H1 (cell line): ENCODE results near the gene LAPTM4A. TPM values are rescaled to one million over a fixed set of nuclear protein-coding genes. Genes with fewer than 3 reads are reported as not detected.
A peak's percentile ranks its signal among the peaks of the same experiment; 100 is the strongest.
"Not testable (repeated sequence)": the region's sequence is repeated elsewhere in the genome, so short reads cannot be mapped to it uniquely, and the experiment has no call there.

Experiments used
- CTCF ChIA-PET: fragments of 300-600 bp; sonication (Branson Sonifier 250); formaldehyde crosslinking; loops from one replicate; lab custom pipeline; 2021; ENCODE audit not compliant: partially characterized antibody; lab: Charles Lee
- POLR2A ChIA-PET: fragments of 300-600 bp; sonication (Branson Sonifier 250); formaldehyde crosslinking; loops from one replicate; lab custom pipeline; 2021; ENCODE audit warnings: inconsistent platforms; ENCODE audit not compliant: partially characterized antibody; lab: Charles Lee
- DNase-seq, 2 experiments: peaks; one replicate each; pipeline versions ENCODE4 v3.0.0 to v3.0.0-alpha.2; 2010 to 2022; ENCODE audit warnings: low spot score in 2 of 2, low read depth in 1 of 2, mixed read lengths in 1 of 2
- FAIRE-seq: peaks from 2 replicates; lab custom pipeline; 2011; peaks lifted over from hg19 to GRCh38; lab: Jason Lieb, UNC
- H2AFZ ChIP-seq: 2 replicates; pipeline ENCODE4 v1.8.1; 2012; ENCODE audit warnings: low read length, inconsistent platforms
- H2AK5ac ChIP-seq: 2 replicates; pipeline ENCODE4 v1.6.1; 2013; ENCODE audit warnings: low read depth, low read length
- H2BK120ac ChIP-seq: replicated peaks from 2 replicates; pipeline ENCODE3; 2013; ENCODE audit warnings: low read depth, low read length, inconsistent platforms
- H2BK12ac ChIP-seq: 2 replicates; pipeline ENCODE4 v1.6.1; 2013; ENCODE audit warnings: low read depth, low read length
- H2BK15ac ChIP-seq: 2 replicates; pipeline ENCODE4 v1.6.1; 2013; ENCODE audit warnings: low read length
- H2BK20ac ChIP-seq: 2 replicates; pipeline ENCODE4 v1.6.1; 2013; ENCODE audit warnings: low read length
- H2BK5ac ChIP-seq: 2 replicates; pipeline ENCODE4 v1.6.1; 2013; ENCODE audit warnings: low read depth, low read length
- H3K14ac ChIP-seq: 2 replicates; pipeline ENCODE4 v1.6.1; 2013; ENCODE audit warnings: inconsistent platforms; ENCODE audit not compliant: insufficient read length
- H3K18ac ChIP-seq: 2 replicates; pipeline ENCODE4 v1.6.1; 2013; ENCODE audit warnings: low read length; ENCODE audit errors: extremely low read depth
- H3K23ac ChIP-seq: 2 replicates; pipeline ENCODE4 v1.6.1; 2013; ENCODE audit warnings: inconsistent platforms; ENCODE audit not compliant: insufficient read length
- H3K23me2 ChIP-seq: 2 replicates; pipeline ENCODE4 v1.6.1; 2013; ENCODE audit warnings: low read depth, low read length
- H3K27ac ChIP-seq: 2 replicates; pipeline ENCODE4 v1.6.1; 2011; ENCODE audit warnings: low read depth, low read length, inconsistent platforms
- H3K27me3 ChIP-seq, 4 experiments: replicated peaks in 1 of 4; 1 replicate in 1 of 4; 2 replicates in 3 of 4; pipeline versions ENCODE4 v1.6.1 to v1.8.1; 2011 to 2013; ENCODE audit warnings: low read length in 3 of 4, mild to moderate bottlenecking in 3 of 4, inconsistent platforms in 2 of 4, mixed read lengths in 2 of 4, moderate library complexity in 1 of 4; ENCODE audit not compliant: control insufficient read depth in 3 of 4, insufficient read depth in 3 of 4; ENCODE audit errors: extremely low read depth in 1 of 4
- H3K36me3 ChIP-seq, 4 experiments: 2 replicates each; pipeline versions ENCODE4 v1.6.1 to v1.8.1; 2011 to 2013; ENCODE audit warnings: mild to moderate bottlenecking in 4 of 4, low read length in 3 of 4, moderate library complexity in 2 of 4, control low read depth in 1 of 4, inconsistent platforms in 1 of 4; ENCODE audit not compliant: insufficient read depth in 4 of 4, control insufficient read depth in 2 of 4
- H3K4ac ChIP-seq: replicated peaks from 2 replicates; pipeline ENCODE3; 2013; ENCODE audit warnings: low read length, low read depth, mixed read lengths, inconsistent platforms; ENCODE audit not compliant: insufficient read length
- H3K4me1 ChIP-seq, 4 experiments: replicated peaks in 1 of 4; 1 replicate in 1 of 4; 2 replicates in 3 of 4; pipeline versions ENCODE4 v1.6.1 to v1.8.1; 2011 to 2013; ENCODE audit warnings: low read length in 3 of 4, inconsistent platforms in 2 of 4, mixed read lengths in 1 of 4; ENCODE audit not compliant: insufficient read depth in 4 of 4, control insufficient read depth in 3 of 4
- H3K4me2 ChIP-seq, 2 experiments: 2 replicates each; pipeline versions ENCODE4 v1.6.1 to v1.8.1; 2011 to 2013; ENCODE audit warnings: low read depth in 2 of 2, low read length in 2 of 2, control low read depth in 1 of 2, inconsistent platforms in 1 of 2, mild to moderate bottlenecking in 1 of 2; ENCODE audit not compliant: insufficient read depth in 1 of 2
- H3K4me3 ChIP-seq, 4 experiments: fragments of 200-600, 300-600 bp in 1 of 4; sonication (generic), shearing (Covaris generic), sonication (Bioruptor Twin) in 1 of 4; 2 replicates each; pipeline versions ENCODE4 v1.5.1 to v1.8.1; 2011 to 2016; ENCODE audit warnings: low read length in 4 of 4, low read depth in 3 of 4, control low read depth in 2 of 4, inconsistent platforms in 2 of 4, mild to moderate bottlenecking in 2 of 4, mixed read lengths in 1 of 4, moderate library complexity in 1 of 4; ENCODE audit not compliant: insufficient read depth in 2 of 4; ENCODE audit errors: extremely low read depth in 1 of 4
- H3K56ac ChIP-seq: replicated peaks from 2 replicates; pipeline ENCODE3; 2013; ENCODE audit warnings: low read depth, mild to moderate bottlenecking, mixed read lengths, low read length, inconsistent platforms; ENCODE audit not compliant: insufficient read length
- H3K79me1 ChIP-seq: 2 replicates; pipeline ENCODE4 v1.6.1; 2013; ENCODE audit warnings: low read depth, low read length, control low read depth
- H3K79me2 ChIP-seq, 2 experiments: 2 replicates each; pipeline versions ENCODE4 v1.6.1 to v1.8.1; 2012 to 2013; ENCODE audit warnings: low read length in 2 of 2, mild to moderate bottlenecking in 2 of 2, inconsistent platforms in 1 of 2; ENCODE audit not compliant: insufficient read depth in 2 of 2, control insufficient read depth in 1 of 2
- H3K9ac ChIP-seq, 4 experiments: replicated peaks in 1 of 4; 1 replicate in 1 of 4; 2 replicates in 3 of 4; pipeline versions ENCODE4 v1.6.1 to v1.8.1; 2011 to 2013; ENCODE audit warnings: low read depth in 3 of 4, low read length in 3 of 4, control low read depth in 2 of 4, mild to moderate bottlenecking in 2 of 4, moderate library complexity in 2 of 4, inconsistent platforms in 1 of 4; ENCODE audit errors: extremely low read depth in 1 of 4
- H3K9me3 ChIP-seq, 2 experiments: 2 replicates each; pipeline versions ENCODE4 v1.6.1 to v1.8.1; 2012 to 2013; ENCODE audit warnings: mild to moderate bottlenecking in 2 of 2, moderate library complexity in 2 of 2, control low read depth in 1 of 2, inconsistent platforms in 1 of 2, low read depth in 1 of 2, low read length in 1 of 2, mixed read lengths in 1 of 2; ENCODE audit not compliant: insufficient read depth in 2 of 2
- H4K20me1 ChIP-seq, 2 experiments: replicated peaks in 1 of 2; 2 replicates each; pipeline versions ENCODE3 to v1.8.1; 2011 to 2013; ENCODE audit warnings: inconsistent platforms in 2 of 2, low read length in 2 of 2, mild to moderate bottlenecking in 1 of 2; ENCODE audit not compliant: insufficient read depth in 2 of 2, control insufficient read depth in 1 of 2
- H4K5ac ChIP-seq: 2 replicates; pipeline ENCODE4 v1.6.1; 2013; ENCODE audit warnings: low read length, low read depth, mixed read lengths, inconsistent platforms; ENCODE audit not compliant: insufficient read length
- H4K8ac ChIP-seq: 2 replicates; pipeline ENCODE4 v1.8.0; 2013; ENCODE audit warnings: mild to moderate bottlenecking, moderate library complexity, low read length, inconsistent platforms; ENCODE audit not compliant: insufficient read depth; ENCODE audit errors: extremely low read depth
- H4K91ac ChIP-seq: replicated peaks from 2 replicates; pipeline ENCODE3; 2013; ENCODE audit warnings: low read length, mixed read lengths, inconsistent platforms; ENCODE audit not compliant: insufficient read length
- WGBS, 2 experiments: shearing (Covaris generic) in 1 of 2; methylation state at CpG; one replicate each; pipeline versions ENCODE4 v1.1.6 to v1.1.7; 2013 to 2015; ENCODE audit warnings: low lambda C conversion rate in 2 of 2, mixed read lengths in 2 of 2, inconsistent platforms in 1 of 2, low coverage in 1 of 2, missing lambda C conversion rate in 1 of 2; ENCODE audit not compliant: insufficient replicate concordance in 2 of 2, insufficient coverage in 1 of 2, insufficient read length in 1 of 2; ENCODE audit errors: extremely low coverage in 1 of 2, missing lambda C conversion rate in 1 of 2; 5-methylcytosine and 5-hydroxymethylcytosine counted together
- polyA plus RNA-seq, 7 experiments: library from polyadenylated mRNA; depleted of rRNA in 3 of 7; stranded (reverse) in 5 of 7; unstranded in 2 of 7; fragments of >200 nt in 5 of 7; fragments of 200-250 nt in 2 of 7; gene quantifications; 1 replicate in 5 of 7; 2 replicates in 1 of 7; 4 replicates in 1 of 7; pipeline versions ENCODE4 v1.2.1 to v1.2.3, GENCODE V29; 2011 to 2013; ENCODE audit warnings: missing spikeins in 2 of 7, mixed read lengths in 2 of 7
- total RNA-seq: library from RNA; stranded (reverse); fragmentation: NEBNext Ultra II Directional; extraction: Animal tissue kit (Norgen Biotek cat#: 25700); gene quantifications from 2 replicates; pipeline ENCODE4 v1.2.1, GENCODE V29; 2021

Gene LAPTM4A
- total and polyA plus RNA-seq, 2 of the 8 experiments (the other 6 are each of a cell fraction or from before 2014, with no cell fraction given) = 193 to 419 TPM

DNA sequence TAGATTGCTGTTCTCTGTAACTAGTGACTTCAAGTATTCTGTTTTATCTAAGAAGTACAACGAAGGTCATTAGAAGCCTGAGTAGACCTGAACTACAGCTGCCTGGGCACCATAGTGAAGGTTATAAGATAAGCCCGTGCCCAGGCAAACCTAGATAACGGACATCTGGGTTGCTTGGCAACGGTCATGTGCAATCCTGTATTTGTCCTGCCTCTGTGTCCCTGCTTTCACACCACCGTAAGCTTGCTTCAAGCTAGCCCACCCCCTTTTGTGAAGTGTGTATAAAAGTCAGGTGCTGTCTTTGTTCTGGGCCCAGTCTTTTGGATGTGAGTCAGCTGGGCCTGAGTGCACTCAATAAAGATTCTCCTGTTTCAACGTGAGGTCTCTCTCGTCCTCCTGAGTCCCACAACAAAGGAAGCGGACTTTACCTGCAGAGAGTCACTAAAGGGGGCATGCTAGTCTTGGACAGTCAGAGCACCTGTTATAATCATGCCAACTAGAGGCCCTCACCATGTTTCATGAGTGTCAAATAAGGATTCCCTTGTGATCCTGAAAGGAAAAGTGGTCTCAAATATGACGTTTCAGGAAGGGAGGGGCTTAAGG is 22.7 kb upstream of the LAPTM4A start:
- H3K79me2 ChIP-seq, H4K5ac ChIP-seq, H3K4me1 ChIP-seq, H3K4ac ChIP-seq, H2BK5ac ChIP-seq, H3K56ac ChIP-seq, H4K91ac ChIP-seq, H4K8ac ChIP-seq, H3K79me1 ChIP-seq, H3K9ac ChIP-seq, FAIRE-seq, H2BK20ac ChIP-seq, H2BK120ac ChIP-seq, H3K36me3 ChIP-seq, H4K20me1 ChIP-seq, H3K9me3 ChIP-seq, H2BK12ac ChIP-seq, DNase-seq, H2AK5ac ChIP-seq, H3K18ac ChIP-seq, H3K27me3 ChIP-seq, H3K27ac ChIP-seq, H2BK15ac ChIP-seq, H3K23me2 ChIP-seq, H3K14ac ChIP-seq, H3K4me2 ChIP-seq, H3K23ac ChIP-seq, H3K4me3 ChIP-seq: not testable (repeated sequence)
- ChIA-PET CTCF (interaction anchor here (3.2 to 5.0 kb wide), 2 partner anchors 25 to 59 kb away, joined by 7 to 31 read pairs; no protein-coding TSS in a partner anchor), POLR2A (interaction anchor here (1.0 kb wide), 1 partner anchor 25 kb away, joined by 3 read pairs; no protein-coding TSS in a partner anchor)
- H2AFZ ChIP-seq = 0 out of 2 replicates have a peak overlapping the region, but pooled peaks have one; percentile 9
- 78% methylated on average over 9 of the region's 9 CpGs; no CpG with 5 or more reads in 1 of the 2 experiments for WGBS, 2 experiments
